Measurements from ENCODE around the gene ICAM3.
"Not testable (repeated sequence)": the region's sequence is repeated elsewhere in the genome, so short reads cannot be mapped to it uniquely, and the experiment has no call there.

Gene ICAM3, protein sequence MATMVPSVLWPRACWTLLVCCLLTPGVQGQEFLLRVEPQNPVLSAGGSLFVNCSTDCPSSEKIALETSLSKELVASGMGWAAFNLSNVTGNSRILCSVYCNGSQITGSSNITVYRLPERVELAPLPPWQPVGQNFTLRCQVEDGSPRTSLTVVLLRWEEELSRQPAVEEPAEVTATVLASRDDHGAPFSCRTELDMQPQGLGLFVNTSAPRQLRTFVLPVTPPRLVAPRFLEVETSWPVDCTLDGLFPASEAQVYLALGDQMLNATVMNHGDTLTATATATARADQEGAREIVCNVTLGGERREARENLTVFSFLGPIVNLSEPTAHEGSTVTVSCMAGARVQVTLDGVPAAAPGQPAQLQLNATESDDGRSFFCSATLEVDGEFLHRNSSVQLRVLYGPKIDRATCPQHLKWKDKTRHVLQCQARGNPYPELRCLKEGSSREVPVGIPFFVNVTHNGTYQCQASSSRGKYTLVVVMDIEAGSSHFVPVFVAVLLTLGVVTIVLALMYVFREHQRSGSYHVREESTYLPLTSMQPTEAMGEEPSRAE

DNA sequence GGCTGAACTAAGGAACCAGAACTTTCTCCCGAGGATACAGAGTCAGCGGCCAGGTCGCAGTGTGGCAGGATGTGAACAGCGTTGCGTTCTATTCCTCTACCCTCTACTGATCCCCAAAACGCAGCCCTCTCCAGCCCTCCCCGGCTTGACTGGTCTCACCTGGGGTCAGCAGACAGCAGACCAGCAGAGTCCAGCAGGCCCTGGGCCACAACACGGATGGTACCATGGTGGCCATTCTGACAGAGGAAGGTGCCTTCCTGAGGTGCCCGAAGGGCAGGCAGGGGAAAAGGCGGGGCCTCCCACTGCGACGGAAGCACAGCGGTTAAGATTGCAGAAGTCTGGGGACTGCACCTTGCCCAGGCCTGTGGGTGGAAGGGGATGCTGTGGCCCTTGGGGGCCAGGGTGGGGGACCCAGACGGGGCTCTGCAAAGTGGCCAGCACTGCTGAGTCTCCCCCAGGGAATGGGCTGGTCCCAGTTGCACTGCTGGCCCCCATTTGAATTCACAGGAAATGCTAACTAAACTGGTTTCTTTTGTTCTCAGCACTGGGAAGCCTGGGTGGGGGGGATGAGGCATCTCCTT lies at the start of gene ICAM3:
ICAM3 (minus strand) TSS at position 245 of the 581 bp plus-strand sequence; CDS start at position 235, 10 bp downstream.
- DNase-seq (ENCODE audit: low spot score): no peak

DNA sequence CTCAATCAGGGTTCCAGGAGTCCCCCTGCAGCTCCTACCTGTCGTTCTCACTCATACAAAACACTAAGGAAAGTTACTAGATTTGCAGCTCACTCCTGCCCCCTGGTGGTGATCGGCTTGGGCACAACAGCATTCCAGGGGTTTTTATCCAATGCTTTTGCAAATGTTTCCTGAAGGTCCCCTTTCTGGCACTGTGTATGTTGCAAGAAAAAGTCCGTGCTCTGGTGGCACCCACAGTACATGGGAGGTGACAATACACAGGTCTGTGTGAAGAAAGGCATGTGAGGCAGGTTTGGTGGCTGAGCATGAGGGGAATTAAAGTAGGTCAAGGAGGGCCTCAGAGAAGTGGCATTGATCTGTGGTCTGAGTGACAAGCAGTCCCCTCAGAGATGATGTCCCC lies 49.5 kb upstream of the ICAM3 start:
- peak; percentile 85 for DNase-seq (ENCODE audit: low spot score)

DNA sequence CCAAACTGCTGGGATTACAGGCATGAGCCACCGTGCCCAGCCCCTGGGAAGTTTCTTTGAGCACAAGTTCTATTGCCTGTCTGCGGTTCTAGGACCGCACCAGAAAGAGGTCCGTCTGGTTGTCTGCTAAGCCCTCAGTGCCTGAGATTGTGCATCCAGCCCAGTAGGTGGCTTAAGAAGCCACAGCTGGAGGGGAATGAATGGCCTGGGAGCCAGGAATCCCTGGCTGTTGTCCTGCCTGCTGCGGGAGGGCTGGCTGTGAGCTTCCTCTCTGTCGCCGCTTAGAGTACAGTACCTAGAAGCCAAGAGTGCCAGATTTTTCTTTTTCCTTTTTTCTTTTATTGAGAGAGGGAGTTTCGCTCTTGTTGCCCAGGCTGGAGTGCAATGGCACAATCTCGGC lies 45.2 kb upstream of the ICAM3 start:
- no peak for DNase-seq (ENCODE audit: low spot score)

DNA sequence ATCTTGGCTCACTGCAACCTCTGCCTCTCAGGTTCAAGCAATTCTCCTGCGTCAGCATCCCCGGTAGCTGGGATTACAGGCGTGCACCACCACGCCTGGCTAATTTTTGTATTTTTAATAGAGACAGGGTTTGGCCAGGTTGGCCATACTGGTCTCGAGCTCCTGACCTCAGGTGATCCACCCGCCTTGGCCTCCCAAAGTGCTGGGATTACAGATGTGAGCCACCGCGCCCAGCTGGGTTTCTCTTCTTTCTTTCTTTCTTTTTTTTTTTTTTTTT lies 43.7 kb upstream of the ICAM3 start:
- DNase-seq (ENCODE audit: low spot score): not testable (repeated sequence)

DNA sequence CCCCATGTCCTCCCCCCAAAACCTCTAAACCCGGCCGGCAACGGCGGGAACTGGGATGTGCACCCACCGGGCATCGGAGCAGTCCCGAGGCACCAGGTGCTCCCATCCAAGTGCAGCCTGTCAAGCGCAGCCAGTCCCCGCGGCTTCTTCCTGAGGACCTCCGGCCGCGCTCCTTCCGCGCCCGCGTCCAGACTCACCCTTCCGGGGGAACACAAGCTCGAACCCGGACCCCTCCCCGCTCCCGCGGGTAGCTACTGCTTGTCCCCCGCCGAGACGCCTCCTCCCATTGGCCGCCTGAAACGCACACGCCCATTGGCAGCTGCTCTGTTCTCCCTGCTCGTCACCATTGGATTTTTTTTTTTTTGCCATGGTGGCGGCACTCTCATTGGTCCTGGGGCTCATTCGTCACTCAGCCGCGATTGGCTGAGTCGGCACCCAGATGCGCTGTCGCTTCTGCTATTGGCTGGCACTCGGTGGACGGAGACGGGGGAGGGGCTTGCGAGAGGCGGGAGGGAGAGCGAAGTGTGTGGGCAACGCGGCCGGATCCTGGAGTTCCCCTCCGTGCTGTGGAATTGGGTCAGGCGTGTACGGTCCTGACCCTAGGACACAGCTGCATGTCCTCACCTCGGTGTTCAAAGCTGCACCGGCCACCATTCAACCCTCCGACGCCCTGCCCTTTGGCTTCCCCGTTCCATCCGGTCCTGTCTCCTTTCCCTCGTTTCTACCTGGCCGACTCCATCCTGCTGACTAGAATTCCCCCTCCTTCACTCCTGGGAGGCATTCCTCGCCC lies 41.1 kb upstream of the ICAM3 start, which contains the start of gene TYK2:
TYK2 (minus strand) TSS at position 260 of the 790 bp plus-strand sequence. CDS start 2,166 bp downstream, outside the sequence.
- DNase-seq (ENCODE audit: low spot score): peak; percentile 99

DNA sequence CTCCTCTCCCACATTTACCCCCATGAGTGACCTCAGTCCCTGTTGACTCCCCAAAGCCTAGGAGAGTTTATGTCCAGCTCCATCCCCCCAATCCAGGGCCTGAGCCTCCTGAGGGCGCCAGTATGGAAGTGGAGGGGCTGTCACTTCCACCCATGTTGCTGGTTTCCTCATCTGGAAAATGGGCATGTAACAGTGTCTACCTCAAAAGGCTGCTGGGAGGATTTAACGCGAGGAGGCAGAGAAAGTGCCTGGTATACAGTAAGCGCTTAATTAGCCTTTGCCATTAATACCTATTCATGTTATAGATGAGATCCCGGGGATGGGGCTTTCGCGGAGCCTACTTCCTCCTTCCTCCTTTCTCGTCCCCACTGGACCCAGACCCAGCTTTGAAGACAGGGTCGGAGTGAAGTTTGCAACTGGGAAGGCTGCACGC lies 40.5 kb upstream of the ICAM3 start:
- peak; percentile 16 for DNase-seq (ENCODE audit: low spot score)

DNA sequence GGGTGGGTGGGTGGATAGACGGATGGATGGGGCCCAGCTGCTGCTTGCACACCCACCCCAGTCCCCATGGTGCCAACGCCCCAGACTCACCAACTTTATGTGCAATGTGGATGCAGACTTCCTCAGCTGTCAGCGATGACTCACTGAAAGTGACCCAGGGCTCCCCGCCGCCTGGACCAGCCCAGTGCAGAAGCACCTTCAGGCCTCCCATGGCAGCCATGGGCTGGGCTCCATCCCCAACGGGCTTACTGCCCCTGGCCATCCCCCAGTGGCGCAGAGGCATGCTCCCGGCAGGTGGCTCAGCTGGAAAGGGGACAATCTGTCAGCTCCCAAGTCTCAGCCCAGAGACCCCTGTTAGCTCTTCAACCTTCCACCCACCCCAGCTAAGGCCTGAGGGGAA lies 38.7 kb upstream of the ICAM3 start:
- DNase-seq (ENCODE audit: low spot score): no peak

DNA sequence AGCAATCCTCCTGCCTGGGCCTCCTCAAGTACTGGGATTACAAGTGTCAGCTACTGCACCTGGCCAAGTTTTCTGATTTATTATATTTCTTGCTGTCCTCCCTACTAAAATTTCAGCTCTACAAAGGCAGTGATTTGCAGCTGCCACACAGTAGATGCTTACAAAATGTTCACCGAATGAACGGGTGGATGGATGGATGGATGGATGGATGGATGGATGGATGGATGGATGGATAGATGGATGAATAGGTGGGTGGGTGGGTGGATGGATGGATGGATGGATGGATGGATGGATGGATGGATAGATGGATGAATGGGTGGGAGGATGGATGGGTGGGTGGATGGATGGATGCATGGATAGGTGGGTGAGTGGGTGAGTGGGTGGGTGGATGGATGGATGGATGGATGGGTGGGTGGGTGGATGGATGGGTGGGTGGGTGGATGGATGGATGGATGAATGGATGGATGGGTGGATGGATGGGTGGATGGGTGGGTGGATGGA lies 37.8 kb upstream of the ICAM3 start:
- not testable (repeated sequence) for DNase-seq (ENCODE audit: low spot score)

DNA sequence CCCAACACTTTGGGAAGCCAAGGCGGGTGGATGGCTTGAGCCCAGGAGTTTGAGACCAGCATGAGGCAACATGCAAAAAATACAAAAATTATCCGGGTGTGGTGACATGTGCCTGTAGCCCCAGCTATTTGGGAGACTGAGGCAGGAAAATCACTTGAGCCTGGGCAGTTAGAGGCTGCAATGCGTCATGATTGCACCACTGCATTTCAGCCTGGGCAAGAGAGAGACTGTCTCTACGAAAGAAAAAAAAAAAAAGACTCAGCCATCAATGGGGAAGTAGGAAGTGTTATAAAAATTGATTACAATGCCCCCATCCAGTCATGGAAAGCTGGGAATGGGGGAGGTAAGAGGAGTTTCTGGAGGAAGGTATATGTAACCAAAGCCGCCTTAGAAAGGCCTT lies 35.5 kb upstream of the ICAM3 start:
- DNase-seq (ENCODE audit: low spot score): no peak

DNA sequence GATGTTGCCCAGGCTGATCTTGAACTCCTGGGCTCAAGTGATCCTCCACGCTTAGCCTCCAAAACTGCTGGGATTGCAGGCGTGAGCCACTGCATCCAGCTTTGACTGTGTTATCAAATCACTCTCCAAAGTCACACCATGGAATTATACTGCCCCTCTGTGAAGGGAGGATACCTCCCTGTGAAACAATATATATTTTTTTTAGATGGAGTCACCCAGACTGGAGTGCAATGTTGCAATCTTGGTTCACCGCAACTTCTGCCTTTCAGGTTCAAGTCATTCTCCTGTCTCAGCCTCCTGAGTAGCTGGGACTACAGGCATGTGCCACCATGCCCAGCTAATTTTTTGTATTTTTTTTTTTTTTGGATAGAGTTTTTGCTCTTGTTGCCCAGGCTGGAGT lies 33.3 kb upstream of the ICAM3 start:
- DNase-seq (ENCODE audit: low spot score): no peak

DNA sequence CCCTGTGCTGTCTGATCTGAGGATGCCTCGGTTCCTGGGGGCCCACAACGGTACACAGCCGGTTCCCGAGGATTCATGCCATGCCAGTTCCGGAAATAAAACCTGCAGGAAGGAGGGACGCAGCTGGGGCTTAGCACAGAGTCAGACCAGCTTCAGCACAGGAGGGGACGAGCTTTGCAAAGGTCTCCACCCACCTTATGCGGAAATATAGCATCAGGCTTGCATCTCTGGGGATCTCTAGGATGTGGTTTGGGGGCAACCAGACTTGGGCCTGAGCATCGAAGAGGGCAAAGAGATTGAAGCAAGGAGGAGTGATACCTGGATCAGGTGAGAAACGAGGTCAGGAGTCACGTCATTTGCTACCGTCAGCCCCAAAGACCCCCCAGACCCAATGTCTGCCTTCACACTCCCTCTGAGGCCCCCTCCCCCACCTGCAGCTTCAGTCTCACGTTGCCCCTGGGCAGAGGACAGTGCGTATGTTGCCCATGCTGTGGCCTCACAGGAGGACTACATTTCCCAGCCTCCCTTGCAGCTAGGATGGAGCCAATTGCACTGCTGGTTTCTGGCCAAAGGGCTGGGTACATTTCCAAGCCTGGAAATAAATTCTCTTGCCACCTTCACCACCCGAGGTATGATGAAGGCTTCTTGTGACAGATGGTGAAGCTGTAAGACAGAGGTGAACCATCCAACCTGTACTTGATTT lies 28.8 kb upstream of the ICAM3 start:
- no peak for DNase-seq (ENCODE audit: low spot score)

DNA sequence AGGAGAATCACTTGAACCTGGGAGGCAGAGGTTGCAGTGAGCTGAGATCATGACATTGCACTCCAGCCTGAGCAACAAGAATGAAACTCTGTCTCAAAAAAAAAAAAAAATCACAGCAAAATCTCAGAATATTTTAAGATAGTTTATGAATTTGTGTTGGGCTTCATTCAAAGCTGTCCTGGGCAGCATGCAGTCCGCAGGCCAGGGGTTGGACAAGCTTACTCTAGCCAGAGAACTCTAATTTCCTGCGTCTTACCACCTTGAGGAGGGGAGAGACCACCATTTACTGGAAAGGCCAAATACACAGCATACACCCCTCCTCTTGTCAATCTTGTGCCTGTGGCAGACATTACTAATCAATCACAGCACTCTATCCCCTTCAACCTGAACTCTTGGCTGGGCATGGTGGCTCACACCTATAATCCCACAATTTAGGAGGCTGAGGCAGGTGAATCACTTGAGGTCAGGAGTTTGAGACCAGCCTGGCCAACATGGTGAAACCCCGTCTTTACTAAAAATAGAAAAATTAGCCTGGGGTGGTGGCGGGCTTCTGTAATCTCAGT lies 27.6 kb upstream of the ICAM3 start:
- DNase-seq (ENCODE audit: low spot score): not testable (repeated sequence)

DNA sequence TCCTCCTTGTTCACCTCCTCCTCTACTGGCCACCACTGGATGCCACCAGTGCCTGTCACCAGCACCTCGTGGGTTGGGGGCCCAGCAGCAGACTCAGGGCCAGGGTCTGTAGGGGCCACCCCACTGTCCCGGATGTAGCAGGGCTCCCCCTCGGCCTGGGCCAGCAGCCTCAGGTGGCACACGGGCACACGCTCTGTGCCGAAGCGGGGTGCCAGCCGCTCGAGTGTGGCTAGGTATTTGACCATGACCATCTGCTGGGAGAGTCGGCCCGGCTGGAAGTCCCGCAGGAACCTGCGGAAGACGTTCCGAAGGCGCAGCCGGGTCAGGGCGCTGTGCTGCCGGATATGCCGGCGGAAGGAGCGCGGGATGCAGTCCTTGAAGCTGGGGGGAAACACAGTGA lies 26.1 kb upstream of the ICAM3 start:
- DNase-seq (ENCODE audit: low spot score): no peak

DNA sequence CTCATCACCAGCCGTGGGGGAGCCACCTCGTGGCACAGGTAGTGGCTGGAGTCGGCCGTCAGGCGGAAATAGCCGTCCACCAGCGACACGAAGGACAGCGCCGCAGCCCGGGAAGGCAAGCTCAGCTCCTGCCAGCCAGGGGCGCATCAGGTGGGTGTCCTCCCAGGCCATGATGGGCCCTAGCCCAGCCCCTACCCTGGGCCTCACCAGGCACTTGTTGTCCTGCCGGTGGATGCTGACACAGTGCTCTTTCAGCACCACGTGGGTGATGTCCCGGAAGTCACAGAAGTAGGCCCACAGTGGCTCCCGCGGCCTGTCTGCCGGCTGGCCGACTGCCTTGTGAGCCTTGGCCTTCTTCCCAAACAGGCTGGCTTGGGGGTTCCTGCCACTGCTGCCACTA lies 25.2 kb upstream of the ICAM3 start:
- DNase-seq (ENCODE audit: low spot score): no peak

DNA sequence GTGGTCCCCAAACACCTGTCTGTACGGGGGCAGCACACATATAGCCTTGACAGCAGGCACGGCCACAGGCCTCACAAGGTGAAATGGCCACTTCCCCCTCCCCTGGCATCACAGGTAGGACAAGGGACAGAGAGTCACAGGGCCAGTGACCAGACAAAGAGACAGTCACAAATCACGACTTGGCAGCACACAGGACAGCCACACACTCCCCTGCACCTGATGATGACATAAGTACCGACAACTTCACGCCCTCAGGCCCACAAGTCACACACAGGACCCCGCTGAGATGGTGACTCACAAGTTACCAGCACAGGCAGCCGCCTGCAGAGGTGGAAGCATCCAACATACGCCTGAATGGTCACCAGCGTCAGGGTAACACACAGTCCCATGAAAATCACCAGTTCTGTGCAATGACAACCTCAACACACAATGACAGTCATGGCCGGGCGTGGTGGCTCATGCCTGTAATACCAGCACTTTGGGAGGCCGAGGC lies 24.4 kb upstream of the ICAM3 start:
- peak; percentile 87 for DNase-seq (ENCODE audit: low spot score)

DNA sequence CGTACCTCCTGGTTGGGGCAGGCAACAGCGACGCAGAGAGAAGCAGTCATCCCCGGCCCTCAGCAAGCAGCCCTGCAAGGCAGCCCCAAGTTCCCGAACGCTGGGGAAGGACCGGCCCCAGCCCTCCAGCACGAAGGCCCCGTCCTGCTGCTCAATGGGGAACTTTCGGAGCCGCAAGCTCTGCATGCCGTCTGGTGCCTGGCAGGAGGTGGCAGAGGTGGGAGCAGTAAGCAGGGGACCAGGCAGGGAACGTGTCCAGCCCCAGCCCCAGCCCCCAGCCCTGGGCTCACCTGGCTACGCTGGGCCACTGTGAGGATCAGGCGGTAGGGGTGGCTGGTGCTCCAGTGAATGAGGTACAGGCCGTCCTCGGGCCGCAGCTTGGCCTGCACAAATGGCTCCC lies 22.8 kb upstream of the ICAM3 start:
- DNase-seq (ENCODE audit: low spot score): no peak

DNA sequence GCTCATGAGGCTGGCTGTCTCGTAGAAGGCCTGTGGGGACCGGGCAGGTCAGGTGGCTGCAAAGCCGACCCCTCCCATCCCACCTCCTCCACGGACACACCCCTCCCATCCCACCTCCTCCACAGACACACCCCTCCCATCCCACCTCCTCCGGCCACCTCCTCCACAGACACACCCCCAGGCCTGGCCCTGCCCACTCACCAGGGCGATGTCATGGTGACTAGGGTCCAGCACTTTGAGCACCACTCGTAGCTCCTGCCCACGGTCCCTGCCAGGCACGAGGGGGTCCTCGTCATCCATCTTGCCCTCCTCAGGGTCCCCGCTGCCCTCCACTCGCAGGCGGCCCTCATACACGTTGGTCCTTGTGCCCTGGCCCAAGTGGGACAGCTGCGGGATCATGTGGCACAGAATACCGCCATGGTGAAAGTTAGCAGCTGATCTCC lies 22.2 kb upstream of the ICAM3 start:
- no peak for DNase-seq (ENCODE audit: low spot score)

DNA sequence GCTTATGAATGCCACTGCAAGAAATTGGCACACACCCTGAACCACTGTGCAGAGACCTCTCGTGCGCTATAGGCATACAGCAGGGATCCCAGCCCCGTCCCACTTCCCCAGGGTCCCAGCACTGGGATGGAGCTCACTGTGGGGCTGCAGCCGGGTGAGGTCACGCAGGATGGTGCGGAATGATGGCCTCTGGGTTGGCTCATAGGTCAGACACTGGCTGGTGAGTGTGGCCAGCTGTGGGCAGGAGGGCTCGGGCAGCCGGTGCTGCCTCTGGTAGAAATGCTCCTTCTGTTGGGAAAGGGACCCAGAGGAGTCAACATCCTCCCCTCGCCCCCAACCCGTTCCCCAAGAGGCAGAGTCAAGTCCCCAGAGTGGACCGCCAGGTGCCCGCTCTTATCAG lies 17.0 kb upstream of the ICAM3 start:
- DNase-seq (ENCODE audit: low spot score): no peak

DNA sequence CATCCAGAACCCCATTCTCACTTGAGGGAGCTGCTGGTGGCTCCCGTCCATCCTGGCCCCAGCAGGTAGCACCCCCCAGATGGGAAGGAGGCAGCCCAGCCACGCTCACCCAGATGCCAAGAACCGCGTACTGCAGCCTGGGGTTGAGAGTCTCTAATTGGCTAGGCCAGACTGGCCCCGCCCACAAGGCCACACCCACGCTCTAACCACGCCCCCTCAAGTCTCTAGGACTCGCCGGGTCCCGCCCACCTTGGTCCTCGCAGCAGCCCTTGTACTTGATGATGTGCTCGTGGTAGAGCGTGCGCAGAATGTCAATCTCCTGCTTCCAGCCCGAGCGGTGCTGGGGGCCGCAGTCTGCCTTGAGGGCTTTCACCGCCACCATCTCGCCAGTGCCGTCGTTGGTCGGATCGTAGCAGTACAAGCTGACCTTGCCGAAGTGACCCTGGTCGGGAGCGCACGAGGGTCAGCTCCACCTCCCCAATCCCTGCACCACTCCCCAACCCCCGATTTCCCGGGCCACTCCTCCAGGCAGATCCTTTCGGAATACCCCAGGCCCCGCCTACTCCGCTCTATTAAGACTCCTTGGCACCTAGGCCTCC lies 14.5 kb upstream of the ICAM3 start:
- peak; percentile 50 for DNase-seq (ENCODE audit: low spot score)

DNA sequence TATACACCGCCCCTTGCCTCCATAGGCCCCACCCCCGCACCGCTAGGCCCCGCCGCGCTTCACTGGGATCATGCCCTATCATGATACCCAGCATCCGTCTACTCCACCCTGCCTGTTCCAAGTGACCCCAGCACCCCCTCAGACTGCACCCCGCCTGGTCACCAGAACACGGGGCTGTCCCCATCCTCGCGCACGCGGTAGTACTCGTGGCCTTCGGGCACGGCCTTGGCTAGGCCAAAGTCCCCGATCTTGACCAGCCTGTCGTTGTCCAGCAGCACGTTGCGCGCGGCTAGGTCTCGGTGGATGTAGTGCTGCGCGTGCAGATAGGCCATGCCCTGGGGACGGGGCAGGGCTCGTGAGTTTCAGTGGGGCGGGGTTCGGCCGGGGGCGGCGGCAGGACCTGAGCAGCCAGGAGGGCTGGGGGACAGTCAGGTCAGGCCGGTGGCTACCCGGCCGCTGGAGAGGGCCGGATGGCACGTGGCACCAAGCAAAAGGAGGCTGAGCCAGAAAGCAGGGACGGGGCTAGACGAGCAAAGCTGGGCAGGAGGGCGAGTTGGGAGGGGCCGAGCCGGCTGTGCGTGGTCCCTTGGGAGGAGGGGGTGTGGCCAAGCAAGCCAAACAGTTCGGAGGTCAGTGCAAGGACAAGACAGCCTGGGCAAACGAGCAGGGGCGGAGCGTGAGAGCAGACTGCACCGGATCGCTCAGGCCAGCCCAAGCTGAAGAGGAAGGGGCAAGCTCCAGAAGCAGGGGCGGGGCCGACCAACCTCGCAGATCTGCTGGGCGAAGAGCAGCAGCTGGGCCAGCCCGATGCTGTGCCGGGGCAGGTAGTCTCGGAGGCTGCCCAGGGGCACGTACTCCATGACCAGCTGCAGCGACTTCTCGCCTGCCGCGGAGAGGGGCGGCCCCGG lies 13.6 kb upstream of the ICAM3 start:
- no peak for DNase-seq (ENCODE audit: low spot score)
